ENCODE measurements around the gene TMUB1. TPM values are rescaled to one million over a fixed set of nuclear protein-coding genes. Genes with fewer than 3 reads are reported as not detected.

Gene TMUB1
- total and polyA plus RNA-seq, 10 donors: 27.1 to 73.4 (median 39.4) TPM

DNA sequence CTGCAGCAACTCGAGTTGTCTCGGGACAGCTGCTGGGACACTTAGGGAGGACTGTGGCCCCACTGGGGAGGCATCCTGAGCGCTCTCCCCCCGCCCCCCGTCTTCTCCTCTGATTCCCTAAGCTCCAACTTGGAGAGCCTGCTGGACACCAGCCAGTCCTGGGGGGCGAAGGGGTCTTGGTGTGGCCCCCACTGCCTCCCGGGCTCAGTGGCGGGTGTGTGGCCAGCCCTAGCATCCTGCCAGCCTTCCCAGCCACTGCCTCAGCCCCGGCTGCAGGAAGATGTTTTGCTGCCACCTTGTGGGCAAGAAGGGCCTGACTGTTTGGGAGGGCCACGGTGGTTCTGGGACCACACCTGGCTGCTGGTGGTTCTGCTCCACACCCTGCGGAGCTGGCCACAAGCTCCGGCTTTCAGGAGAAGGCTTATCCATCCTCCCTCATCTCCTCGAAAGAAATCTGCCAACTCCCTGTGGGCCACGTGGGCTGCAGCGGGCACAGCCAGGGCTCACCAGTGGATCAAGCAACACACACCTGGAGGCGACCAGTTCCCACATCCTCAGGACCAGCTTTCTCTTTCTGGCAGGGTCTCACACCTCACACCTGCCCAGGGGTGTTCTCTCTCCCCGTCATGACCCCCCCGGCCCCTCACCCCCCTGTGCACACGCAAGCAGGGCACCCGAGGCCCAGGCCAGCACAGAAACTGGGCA lies 27.8 kb upstream of the TMUB1 start:
- peaks cover 0 to 11% (median 0%) of the 10 kb centered on the region in 6 donors for H3K36me3 ChIP-seq
- H3K4me3 ChIP-seq: no peak overlapping the region
- intact Hi-C loops (cut with DNase I; ENCODE audit: low total_unique reads): loop anchor here (5.0 kb wide), 2 partner anchors 79 to 214 kb away; no protein-coding TSS in a partner anchor
- peak; percentile 92 for DNase-seq
- no peaks in the 10 kb centered on the region for H3K9me3 ChIP-seq
- 38 to 53% (median 44%) methylated on average over 16 to 20 of the region's 20 CpGs for WGBS, 5 donors
- peak; percentile 55 to 70 (median 68) for TF ChIP-seq POLR2AphosphoS5 (IDR thresholded peaks at IDR 0.05)
- TF ChIP-seq, protein P1, sequence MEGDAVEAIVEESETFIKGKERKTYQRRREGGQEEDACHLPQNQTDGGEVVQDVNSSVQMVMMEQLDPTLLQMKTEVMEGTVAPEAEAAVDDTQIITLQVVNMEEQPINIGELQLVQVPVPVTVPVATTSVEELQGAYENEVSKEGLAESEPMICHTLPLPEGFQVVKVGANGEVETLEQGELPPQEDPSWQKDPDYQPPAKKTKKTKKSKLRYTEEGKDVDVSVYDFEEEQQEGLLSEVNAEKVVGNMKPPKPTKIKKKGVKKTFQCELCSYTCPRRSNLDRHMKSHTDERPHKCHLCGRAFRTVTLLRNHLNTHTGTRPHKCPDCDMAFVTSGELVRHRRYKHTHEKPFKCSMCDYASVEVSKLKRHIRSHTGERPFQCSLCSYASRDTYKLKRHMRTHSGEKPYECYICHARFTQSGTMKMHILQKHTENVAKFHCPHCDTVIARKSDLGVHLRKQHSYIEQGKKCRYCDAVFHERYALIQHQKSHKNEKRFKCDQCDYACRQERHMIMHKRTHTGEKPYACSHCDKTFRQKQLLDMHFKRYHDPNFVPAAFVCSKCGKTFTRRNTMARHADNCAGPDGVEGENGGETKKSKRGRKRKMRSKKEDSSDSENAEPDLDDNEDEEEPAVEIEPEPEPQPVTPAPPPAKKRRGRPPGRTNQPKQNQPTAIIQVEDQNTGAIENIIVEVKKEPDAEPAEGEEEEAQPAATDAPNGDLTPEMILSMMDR (IDR thresholded peaks at IDR 0.05 in 8 of 11, conservative IDR thresholded peaks at IDR 0.05 in 3 of 11): peak; percentile 74 to 95 (median 91)
- TF ChIP-seq POLR2A (IDR thresholded peaks at IDR 0.05): no peak
- H3K4me1 ChIP-seq: peaks cover 0 to 40% (median 20%) of the 10 kb centered on the region in 6 donors
- peaks cover 0 to 20% (median 0%) of the 10 kb centered on the region in 7 donors for H3K27me3 ChIP-seq (replicated peaks in 1 of 7)
- H3K27ac ChIP-seq: no peak overlapping the region

GRCh38 chr7:151110236-151110940 lies 27.1 kb upstream of the TMUB1 start:
- H3K27me3 ChIP-seq (replicated peaks in 1 of 7): peaks cover 0 to 13% (median 0%) of the 10 kb centered on the region in 7 donors
- no peak for DNase-seq
- 73 to 87% (median 78%) methylated on average over 11 of the region's 11 CpGs for WGBS, 5 donors

GRCh38 chr7:151109094-151110048 lies 26.1 kb upstream of the TMUB1 start:
- Histone ChIP-seq H3K27ac (peak overlapping the region in 1 of 8 donors; percentile 26), H3K27me3 (replicated peaks in 1 of 7) (peaks cover 0 to 10% (median 0%) of the 10 kb centered on the region in 7 donors), H3K4me3 (no peak overlapping the region), H3K4me1 (peaks cover 0 to 32% (median 15%) of the 10 kb centered on the region in 6 donors), H3K36me3 (peaks cover 0 to 15% (median 0%) of the 10 kb centered on the region in 6 donors), H3K9me3 (no peaks in the 10 kb centered on the region)
- no peak for DNase-seq
- intact Hi-C loops (cut with DNase I; ENCODE audit: low total_unique reads): loop anchor here (5.0 kb wide), 2 partner anchors 77 to 212 kb away; no protein-coding TSS in a partner anchor
- no peak for TF ChIP-seq POLR2AphosphoS5 (IDR thresholded peaks at IDR 0.05)
- TF ChIP-seq, protein P1 (IDR thresholded peaks at IDR 0.05 in 8 of 11, conservative IDR thresholded peaks at IDR 0.05 in 3 of 11): no peak
- TF ChIP-seq POLR2A (IDR thresholded peaks at IDR 0.05): no peak
- WGBS, 5 donors: 73 to 84% (median 78%) methylated on average over 14 to 15 of the region's 15 CpGs

More at GRCh38 chr7:151110236-151110940, 27.1 kb upstream of the TMUB1 start:
- Histone ChIP-seq H3K4me3 (no peak overlapping the region), H3K9me3 (no peaks in the 10 kb centered on the region), H3K36me3 (peaks cover 0 to 11% (median 0%) of the 10 kb centered on the region in 6 donors), H3K4me1 (peaks cover 0 to 33% (median 17%) of the 10 kb centered on the region in 6 donors), H3K27ac (peak overlapping the region in 1 of 8 donors; percentile 4)
- intact Hi-C loops (cut with DNase I; ENCODE audit: low total_unique reads): loop anchor here (5.0 kb wide), 2 partner anchors 78 to 213 kb away; no protein-coding TSS in a partner anchor
- TF ChIP-seq POLR2AphosphoS5 (IDR thresholded peaks at IDR 0.05): no peak
- TF ChIP-seq, protein P1 (IDR thresholded peaks at IDR 0.05 in 8 of 11, conservative IDR thresholded peaks at IDR 0.05 in 3 of 11): no peak
- no peak for TF ChIP-seq POLR2A (IDR thresholded peaks at IDR 0.05)

Measured in spleen (tissue), 11 donors.